Measurements from ENCODE around the gene RNF150.

The RNF150 gene

DNA sequence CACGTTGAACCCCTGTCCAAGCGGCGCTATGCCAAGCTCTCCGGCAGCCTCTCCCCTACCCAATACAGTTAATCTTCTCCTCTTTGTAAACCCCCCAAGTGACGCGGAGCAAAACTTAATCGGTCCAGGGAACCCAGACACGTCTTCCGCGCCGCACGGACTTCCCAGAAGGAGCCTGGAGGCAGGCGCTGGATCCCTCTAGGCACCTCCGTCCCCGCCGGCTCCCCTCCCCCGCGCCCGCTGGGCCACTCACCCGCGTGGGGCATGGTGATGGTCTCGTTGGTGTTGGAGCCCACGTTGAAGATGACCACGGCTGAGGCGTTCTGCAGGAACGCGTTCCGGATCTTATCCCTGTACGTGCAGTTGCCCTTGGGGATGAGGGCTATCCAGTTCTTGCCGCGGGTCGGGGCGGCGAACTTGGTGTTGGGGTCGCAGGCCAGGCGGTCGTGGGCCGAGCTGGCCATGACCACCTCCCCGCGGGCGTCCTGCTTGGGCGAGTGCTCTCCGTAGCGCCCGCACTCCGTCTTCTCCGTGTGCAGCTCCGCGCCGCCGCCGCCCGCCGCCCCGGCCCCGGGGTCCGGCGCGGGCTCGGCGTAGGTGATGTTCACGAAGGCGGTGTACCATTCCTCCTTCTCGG is 1.1 kb downstream of the RNF150 start:
- DNase-seq (ENCODE audit: low read depth in 2 of 2) = no peak

DNA sequence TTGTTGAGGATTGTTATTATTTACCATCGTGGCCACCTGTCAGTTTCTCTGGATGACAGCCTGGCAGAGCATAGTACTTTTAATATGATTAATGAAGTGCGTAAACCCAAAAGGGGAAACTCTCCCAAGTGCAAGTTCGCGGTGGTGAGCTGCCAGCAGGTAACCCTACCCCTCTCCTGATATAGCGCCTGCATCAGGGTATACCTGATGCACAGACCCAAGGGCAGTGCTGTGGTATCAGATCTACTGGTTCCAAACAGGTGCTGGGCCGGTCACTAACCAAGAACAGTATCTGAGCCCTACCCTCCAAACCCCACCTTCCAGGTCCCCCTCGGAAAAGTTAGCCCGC is 1.6 kb downstream of the RNF150 start:
- DNase-seq (ENCODE audit: low read depth in 2 of 2) = no peak

DNA sequence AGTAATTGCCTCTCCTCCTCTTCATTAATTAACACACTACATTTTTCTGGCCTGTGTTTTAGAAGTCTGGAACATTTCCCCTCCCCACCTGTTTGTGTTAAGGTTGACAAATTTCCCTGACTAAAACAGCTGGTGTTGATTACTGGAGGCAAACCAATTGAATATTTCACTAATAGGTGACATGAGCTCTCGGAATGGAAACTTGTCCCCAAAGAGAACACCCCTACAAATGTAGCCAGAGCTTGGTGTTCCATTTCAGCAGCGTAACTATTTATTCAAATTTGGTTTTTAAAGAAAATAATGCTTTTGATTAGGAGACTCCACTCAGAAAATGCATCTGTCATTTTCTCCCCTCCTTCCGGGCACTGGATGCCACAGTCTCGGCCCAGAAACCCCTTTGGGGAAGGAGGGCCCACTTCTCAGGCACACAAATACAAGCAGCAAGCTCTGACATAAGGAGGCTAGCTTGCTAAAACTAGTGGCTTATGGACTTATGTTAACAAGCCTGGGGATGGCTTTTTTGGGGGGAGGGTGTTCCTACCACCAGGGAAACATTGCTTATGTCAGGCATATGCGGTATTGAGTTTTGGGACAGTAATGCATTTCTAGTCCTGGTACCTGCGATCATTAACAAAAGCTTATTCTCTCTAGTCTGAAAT is 2.2 kb downstream of the RNF150 start:
- DNase-seq (ENCODE audit: low read depth in 2 of 2) = no peak

DNA sequence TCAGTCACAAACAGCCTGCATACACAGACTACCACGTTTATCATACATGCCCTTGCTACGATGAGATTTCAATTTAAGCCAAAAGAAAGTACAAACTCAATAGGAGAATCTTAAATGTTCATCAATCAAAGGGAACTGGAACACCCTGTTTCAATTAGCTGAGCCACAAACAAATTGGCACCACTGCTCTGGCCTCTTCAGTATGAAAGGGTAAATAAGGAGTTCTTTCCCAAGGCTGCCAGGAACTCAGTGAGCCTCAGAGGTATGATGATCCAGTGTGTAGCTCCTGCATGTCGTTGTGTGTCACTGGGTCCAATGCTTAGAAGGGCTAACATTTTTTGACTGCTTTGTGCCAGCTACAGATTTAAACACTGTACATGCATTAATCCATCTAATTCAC is 5.4 kb downstream of the RNF150 start:
- DNase-seq (ENCODE audit: low read depth in 2 of 2) = no peak

DNA sequence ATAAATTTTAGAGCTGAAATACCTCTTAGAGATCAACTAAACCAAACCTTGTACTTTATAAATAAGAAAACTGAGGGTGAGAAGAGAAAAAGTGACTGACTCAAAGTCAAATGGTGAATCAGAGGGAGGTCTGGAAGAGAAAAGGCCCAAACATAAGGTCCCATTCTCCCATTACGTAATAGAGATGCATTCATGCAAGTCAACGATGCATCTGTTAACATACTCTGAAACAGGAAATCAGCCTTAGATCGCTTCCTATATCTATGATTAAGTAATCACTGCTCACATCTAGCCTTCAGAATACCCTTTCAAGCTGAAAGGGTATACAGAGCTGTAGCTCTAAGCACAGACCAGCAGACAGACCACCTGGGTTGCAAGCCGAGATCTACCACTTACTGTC is 6.5 kb downstream of the RNF150 start:
- no peak for DNase-seq (ENCODE audit: low read depth in 2 of 2)

DNA sequence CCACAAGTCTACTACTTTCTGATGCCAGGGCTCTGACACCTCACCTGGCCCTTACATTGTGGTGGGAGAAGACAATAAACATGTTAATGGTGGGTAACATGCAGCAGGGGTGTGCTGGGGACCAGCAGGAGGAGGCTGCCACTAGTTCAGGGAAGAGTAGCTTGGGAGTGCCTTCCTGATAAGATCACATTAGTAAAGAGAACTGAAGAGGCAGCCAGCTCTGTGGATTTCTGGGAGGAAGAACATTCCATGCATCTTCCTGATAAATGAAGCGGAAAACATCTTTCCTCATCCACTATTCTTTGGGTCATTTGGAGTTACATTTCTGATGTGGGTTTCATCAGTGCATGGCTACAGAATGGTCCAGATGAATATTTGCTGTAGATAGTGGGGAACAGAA is 9.0 kb downstream of the RNF150 start:
- no peak for DNase-seq (ENCODE audit: low read depth in 2 of 2)

DNA sequence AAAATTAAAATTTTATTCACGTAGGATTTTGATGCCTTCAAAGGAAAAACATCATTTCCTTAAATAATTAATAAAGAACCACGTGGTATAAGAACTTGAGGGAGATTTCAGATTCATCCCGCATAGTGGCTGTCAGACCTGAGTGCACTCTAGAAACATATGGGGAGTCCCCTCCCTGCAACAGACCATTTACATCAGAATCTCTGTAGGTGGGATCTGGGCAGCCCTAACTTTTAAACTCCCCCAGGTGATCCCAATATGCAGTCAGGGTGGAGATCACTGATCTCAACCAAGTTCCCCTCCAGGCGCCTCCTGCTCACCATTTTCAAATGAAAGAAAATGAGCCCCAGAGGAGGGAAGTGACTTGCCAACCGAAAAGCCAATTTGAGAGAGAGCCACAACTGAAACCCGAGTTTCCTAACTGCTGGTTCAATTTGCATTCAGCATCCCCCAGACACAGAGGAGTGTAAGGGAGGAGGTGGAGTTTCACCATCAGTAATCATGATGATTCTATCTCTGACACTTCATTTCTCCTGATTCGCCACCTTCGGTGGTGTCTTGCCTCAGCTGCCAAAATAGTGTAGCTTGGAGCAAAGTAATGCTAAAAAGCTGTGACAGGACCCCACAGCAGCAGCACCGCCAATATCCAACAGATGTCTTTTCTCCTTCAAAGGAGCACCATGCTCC is 11.4 kb downstream of the RNF150 start:
- DNase-seq (ENCODE audit: low read depth in 2 of 2) = no peak

DNA sequence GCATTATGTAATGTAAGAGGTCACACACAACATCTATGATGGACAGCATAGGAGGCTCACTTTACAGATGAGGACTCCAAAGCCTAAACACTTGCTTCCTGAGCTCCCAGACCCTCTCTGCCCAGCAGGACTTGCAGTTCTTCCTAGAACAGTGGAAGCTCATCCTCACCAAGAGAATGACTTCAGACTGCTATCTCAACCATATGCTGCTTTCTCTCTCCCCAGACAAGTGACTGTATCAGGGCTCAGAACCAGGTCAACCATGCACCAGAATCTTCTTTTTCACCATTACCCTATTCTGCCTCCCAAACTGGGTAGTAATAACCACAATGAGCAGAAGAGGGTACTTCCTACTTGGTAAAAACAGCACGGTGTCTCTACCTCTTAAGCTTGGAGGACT is 12.2 kb downstream of the RNF150 start:
- no peak for DNase-seq (ENCODE audit: low read depth in 2 of 2)

DNA sequence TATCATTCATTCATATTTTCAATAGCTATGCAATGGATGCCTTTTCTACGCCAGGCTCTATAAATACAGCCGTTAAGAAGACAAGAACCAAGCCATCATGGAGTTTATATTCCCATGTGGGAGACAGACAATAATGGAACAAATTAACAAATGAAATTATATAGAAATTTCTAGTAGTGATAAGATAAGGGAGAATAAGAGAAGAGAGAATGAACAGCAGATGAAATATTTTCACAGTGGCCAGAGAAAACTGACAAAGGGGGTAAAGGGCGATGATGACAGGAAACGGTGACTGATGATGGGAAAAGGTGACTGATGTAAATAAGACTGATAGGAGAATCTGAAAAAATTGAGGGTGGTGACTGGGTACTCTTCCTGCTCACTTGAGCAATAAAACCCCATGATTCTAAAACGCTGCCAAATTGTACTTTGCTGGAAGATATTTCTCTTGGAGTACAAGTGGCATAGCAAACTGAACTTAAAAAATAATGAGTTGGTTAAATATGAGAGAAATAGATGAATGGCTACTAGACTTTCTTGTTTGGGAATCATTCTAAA is 13.2 kb downstream of the RNF150 start:
- no peak for DNase-seq (ENCODE audit: low read depth in 2 of 2)

DNA sequence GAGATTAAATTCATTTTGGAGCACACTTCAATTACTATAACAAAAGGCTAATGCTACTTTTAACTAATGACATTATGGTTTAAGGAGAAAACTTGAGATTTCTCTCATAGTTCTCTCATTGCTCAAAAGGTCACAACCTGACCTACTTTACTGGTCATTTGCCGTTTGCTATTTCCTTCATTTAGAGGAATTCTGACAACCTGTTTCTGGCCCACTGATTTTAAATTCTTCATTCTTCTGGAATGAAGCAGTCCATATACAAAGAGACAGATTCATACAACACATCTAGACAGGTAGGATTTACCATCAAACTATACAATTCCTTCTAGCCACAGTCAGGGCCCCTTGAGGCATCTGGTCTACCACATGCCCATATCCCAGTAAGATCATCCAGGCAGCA is 14.2 kb downstream of the RNF150 start:
- DNase-seq (ENCODE audit: low read depth in 2 of 2) = no peak

DNA sequence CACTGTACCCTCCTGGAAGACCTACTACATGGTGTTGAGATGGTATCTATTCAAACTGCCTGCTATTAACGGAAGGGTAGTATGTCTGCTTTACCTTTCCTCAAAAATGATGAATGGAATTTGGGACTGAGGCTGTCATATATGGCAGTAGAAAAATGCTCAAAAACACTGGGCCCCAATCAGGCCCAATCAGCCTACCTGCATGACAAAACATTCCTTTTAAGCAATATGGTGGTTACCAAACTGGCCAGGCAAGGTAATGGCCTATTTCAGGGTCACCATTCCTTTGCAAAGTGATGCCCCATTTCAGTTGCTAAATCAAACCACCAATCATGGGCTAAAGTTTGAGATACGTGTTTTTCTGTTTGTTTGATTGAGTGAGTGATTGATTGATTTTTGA is 14.9 kb downstream of the RNF150 start:
- DNase-seq (ENCODE audit: low read depth in 2 of 2) = no peak

DNA sequence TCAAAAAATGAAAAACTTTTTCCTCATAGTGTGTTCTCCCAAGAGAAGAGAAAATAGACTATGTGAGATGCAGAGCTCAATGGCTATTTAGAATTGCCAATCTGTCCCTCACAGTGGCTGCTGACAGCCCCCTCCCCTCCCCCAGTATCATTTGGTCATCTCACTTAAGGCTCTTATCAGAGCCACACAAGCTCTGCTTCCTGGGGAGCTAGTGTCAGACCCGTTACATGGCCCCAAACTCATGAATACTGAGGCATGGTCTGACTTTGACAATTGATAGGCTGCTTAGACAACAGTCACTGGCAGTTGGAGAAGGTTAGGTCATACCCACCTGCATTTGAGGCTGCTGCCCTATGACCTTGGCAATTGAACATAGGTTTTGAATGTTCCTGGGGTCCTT is 15.3 kb downstream of the RNF150 start:
- no peak for DNase-seq (ENCODE audit: low read depth in 2 of 2)

DNA sequence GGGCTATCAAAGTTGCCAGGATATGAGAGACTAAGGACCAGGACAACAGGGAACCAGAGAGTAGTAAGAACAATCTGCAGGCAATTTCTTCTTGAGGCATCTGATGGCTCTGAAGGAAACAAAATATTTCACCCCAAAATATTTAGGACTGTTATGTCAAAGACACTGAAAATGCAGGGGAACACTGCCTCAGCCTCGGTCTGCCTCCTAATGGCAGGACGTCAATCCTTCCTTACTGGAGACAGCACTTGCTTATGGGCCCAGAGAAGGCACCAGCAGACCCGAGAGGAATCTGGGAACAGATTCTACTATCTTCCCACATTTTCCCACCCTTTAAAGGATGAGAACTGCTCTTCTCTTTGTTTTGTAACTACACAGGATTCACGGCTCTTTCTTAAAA is 23.3 kb downstream of the RNF150 start:
- no peak for DNase-seq (ENCODE audit: low read depth in 2 of 2)

DNA sequence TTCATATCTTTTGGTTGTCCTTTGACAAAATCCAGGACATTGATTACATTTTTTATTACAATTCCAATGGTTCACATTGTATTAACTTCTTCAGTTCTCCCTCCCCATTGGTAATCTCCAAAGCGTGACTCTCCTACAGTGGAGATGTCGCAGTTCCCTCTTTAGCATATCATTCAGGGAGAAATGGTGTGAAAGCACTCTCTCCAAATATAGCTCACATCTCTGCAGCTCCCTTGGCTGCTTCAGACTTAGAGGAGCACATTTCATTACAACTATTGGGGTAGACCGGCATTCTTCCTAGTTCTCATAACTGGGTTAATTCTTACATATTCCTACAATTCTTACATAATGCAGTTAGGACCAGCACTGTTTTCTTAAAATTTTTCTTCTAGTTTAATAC is 25.3 kb downstream of the RNF150 start:
- DNase-seq (ENCODE audit: low read depth in 2 of 2) = no peak

DNA sequence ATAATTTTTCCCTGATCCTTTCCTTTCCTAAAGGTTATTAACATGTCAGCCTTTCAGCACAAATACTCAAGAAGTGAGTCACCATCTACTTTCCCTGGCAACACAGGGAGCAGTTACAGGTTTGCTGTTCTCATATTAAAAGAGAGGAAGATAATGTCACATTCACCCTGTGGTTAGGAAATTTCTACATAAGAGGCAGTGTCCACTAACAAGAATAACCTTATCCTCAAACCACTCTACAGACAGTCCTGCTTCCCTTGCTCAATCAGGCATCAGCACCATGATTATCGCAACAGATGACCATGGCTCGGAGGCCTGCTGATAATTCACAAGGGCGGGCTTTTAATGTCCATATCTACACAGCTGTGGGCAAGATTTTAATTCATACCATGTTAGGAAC is 30.9 kb downstream of the RNF150 start:
- no peak for DNase-seq (ENCODE audit: low read depth in 2 of 2)

DNA sequence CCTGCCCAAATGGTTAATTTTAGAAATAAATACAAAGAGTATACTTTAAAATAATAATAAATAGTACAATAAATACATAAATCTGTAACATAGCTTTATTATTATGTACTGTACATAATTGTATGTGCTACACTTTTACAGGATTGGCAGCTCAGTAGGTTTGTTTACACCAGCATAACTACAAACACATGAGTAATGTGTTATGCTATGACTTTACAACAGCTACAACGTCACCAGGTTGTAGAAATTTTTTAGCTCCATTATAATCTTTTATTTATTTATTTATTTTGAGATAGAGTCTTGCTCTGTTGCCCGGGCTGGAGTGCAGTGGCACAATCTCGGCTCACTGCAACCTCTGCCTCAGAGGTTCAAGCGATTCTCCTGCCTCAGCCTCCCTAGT is 31.8 kb downstream of the RNF150 start:
- no peak for DNase-seq (ENCODE audit: low read depth in 2 of 2)

DNA sequence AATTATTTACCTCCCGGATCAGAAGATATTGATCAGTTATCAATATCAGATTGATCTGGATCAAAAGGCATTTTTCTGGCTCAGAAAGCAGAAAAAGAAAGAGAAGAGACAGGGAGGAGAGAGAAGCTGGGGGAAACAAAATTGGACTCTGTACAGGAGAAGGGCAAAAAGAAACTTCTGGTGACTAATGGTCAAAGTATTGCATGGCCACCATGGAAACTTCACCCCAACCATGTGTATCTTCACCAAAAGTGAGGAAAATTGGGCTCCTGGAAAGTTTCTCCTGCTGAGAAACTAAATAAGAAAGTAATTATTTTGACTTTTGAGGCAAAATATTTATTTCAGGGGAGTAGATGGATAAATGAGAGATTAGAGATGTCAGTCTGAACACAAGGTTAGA is 33.9 kb downstream of the RNF150 start:
- no peak for DNase-seq (ENCODE audit: low read depth in 2 of 2)

DNA sequence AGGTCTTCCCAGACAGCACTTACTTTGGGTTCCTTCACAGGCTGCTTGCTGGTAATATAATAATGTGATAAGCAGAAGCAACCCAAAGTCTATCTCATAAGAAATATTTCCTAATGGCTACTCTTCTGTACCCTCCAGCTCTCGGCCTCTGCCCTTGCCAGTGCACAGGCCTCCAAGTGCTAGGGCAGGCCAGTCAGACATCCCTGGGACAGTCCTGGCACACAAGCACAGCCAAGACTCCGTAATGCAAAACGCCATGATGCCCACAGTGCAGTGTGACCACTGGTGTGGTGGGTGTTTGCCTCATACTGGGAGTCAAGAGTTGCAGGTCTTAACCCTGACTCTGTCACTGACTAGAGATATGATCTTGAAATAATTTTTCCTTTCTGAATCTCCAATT is 35.1 kb downstream of the RNF150 start:
- DNase-seq (ENCODE audit: low read depth in 2 of 2) = no peak

DNA sequence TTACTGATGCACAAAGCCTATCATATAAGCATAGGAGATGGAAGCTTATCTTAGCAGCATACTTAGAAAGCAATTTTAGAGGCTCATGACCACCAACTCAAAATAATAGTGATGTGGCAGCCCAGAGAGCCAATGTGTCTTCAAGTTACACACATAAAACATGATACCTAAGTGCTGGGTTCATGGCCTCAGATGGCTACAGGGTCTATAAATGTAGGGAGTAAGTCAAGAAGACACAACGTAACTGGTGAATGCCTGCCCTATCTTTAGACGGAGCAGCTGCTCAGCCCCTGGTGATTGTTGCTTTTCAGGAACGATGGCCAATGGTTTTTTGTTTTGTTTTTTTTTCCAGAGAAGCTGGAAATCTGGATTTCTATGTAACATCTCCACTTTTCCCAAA is 42.8 kb downstream of the RNF150 start:
- DNase-seq (ENCODE audit: low read depth in 2 of 2) = no peak

DNA sequence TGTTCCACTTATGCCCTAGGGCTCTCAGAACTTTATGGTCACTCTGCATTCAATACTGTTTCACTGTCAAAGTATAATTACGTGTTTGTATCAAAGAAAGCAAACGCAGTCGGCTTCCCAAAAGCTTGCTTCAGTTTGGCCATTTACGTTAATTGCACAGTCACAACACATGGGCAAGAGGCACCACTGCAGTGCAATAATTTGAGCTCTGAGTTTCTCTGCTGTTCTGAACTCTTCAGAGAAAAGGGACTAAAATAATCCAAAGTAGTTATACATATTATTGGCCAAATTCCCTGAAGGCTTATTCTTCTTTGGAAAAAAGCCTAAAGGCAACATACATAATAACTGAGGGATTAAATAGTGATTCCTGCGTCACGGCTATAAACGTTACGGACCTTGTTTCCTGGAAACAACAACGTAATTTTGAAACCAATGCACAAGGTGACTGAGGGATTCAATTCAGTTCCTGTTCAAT is 51.3 kb downstream of the RNF150 start:
- DNase-seq (ENCODE audit: low read depth in 2 of 2) = no peak

DNA sequence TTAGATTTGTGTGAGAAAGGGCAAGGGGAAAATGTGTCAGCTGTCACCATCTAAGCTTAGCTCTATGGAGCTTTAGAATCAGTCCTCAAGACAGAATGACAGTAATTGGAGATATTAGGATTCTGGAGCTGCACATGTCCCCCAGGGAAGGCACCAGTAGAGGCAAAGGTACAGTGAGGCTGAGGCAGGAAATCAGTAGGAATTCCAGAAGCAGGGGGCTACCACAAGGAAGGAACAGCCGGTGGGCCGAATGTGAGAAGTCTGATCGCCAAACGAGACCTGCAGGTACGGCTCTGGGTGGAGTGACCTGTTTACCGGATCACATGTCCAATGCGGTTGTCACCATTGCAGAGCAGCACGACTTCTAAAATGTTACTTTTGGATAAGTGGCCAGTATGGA is 52.6 kb downstream of the RNF150 start:
- DNase-seq (ENCODE audit: low read depth in 2 of 2) = no peak

DNA sequence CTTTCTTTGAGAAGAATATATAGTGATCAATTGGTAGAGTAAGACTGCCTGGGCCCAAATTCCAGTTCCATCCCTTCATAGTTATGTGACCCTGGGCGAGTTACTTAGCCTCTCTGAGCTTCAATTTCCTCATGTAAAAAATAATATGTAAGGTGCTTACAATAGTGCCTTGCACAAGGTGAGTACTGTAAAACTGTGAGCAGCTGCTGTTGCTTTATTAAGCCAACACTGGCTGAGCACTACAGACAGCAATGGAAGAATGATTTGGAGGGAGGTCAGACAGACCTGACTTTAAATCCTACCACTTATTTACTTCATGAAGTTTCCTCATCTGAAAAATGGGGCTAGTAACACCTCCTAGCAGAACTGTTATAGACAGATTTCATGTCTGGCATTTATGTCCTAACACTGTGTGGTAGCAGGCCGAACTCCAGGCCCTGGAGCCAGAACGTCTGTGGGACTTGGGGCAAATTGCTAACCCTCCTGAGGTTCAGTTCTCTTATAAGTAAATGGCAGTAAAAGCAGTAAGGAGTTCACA is 53.8 kb downstream of the RNF150 start:
- no peak for DNase-seq (ENCODE audit: low read depth in 2 of 2)

DNA sequence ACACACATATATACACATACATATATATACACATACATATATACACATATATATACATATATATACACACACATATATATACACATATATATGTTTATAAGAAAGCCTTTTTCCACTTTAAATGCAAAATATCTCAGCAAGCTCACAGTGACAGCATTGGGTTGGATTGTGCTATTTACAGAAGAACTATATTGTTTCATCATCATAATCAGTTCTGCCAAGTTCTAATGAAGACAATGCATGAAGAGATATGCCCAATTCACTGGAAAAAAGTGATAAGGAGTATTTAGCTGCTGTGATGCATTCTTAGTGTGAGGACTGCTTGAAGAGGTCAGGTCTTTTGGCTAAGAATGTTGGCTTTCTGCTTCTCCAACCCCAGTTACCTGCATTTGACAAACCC is 54.4 kb downstream of the RNF150 start:
- DNase-seq (ENCODE audit: low read depth in 2 of 2) = no peak
